Common myeloid progenitor, CD34-positive (primary cell): ENCODE results near the gene TMEM128.
"Not testable (repeated sequence)": the region's sequence is repeated elsewhere in the genome, so short reads cannot be mapped to it uniquely, and the experiment has no call there.

Source experiments
- CTCF ChIA-PET: fragments of 350-600 bp; sonication (Branson Sonifier 250); formaldehyde crosslinking; loops from one replicate; lab custom pipeline; 2021; ENCODE audit warnings: antibody characterized with exemption; lab: Charles Lee
- POLR2A ChIA-PET: fragments of 350-600 bp; sonication (Branson Sonifier 250); formaldehyde crosslinking; loops from one replicate; lab custom pipeline; 2021; ENCODE audit warnings: antibody characterized with exemption; lab: Charles Lee
- DNase-seq, 3 donors: peaks; one replicate each; pipeline versions ENCODE4 v3.0.0 to v3.0.0-alpha.2; 2013
- H3K27ac ChIP-seq, 2 experiments: 1 replicate in 1 of 2; 2 replicates in 1 of 2; pipeline ENCODE4 v1.7.0; 2013; ENCODE audit warnings: inconsistent platforms in 2 of 2, low read length in 2 of 2, mild to moderate bottlenecking in 2 of 2, low read depth in 1 of 2, moderate library complexity in 1 of 2; ENCODE audit not compliant: severe bottlenecking in 2 of 2, insufficient read depth in 1 of 2, poor library complexity in 1 of 2
- H3K27me3 ChIP-seq, 5 experiments: replicated peaks in 2 of 5; 1 replicate in 3 of 5; 2 replicates in 2 of 5; pipeline versions ENCODE4 v1.6.1 to v1.7.0; 2013; ENCODE audit warnings: low read length in 4 of 5, mild to moderate bottlenecking in 2 of 5, moderate library complexity in 2 of 5, inconsistent platforms in 1 of 5; ENCODE audit not compliant: insufficient read depth in 5 of 5, control insufficient read depth in 4 of 5
- H3K36me3 ChIP-seq, 4 experiments: 1 replicate in 2 of 4; 2 replicates in 2 of 4; pipeline versions ENCODE4 v1.6.1 to v1.7.0; 2013; ENCODE audit warnings: low read length in 3 of 4, control low read depth in 1 of 4, mild to moderate bottlenecking in 1 of 4; ENCODE audit not compliant: control insufficient read depth in 4 of 4, insufficient read depth in 4 of 4
- H3K4me1 ChIP-seq, 4 experiments: 1 replicate in 3 of 4; 2 replicates in 1 of 4; pipeline versions ENCODE4 v1.6.1 to v1.7.1; 2013; ENCODE audit warnings: low read length in 3 of 4, mild to moderate bottlenecking in 3 of 4, control low read depth in 1 of 4, inconsistent platforms in 1 of 4, moderate library complexity in 1 of 4; ENCODE audit not compliant: control insufficient read depth in 4 of 4, insufficient read depth in 4 of 4; ENCODE audit errors: control extremely low read depth in 1 of 4
- H3K4me3 ChIP-seq, 7 experiments: 1 replicate in 4 of 7; 2 replicates in 3 of 7; pipeline versions ENCODE4 v1.5.1 to v1.7.0; 2013; ENCODE audit warnings: mild to moderate bottlenecking in 7 of 7, low read length in 6 of 7, moderate library complexity in 6 of 7, inconsistent platforms in 2 of 7, low read depth in 2 of 7, control low read depth in 1 of 7; ENCODE audit not compliant: insufficient read depth in 4 of 7, control insufficient read depth in 1 of 7; ENCODE audit errors: extremely low read depth in 1 of 7
- H3K9me3 ChIP-seq, 5 experiments: 1 replicate in 4 of 5; 2 replicates in 1 of 5; pipeline versions ENCODE4 v1.6.1 to v1.7.1; 2013; ENCODE audit warnings: low read length in 4 of 5, mild to moderate bottlenecking in 2 of 5, inconsistent platforms in 1 of 5, low read depth in 1 of 5, moderate library complexity in 1 of 5; ENCODE audit not compliant: control insufficient read depth in 4 of 5, insufficient read depth in 2 of 5; ENCODE audit errors: control extremely low read depth in 1 of 5
- WGBS: methylation state at CpG from one replicate; pipeline ENCODE4 v1.1.5; 2013; ENCODE audit not compliant: insufficient coverage; 5-methylcytosine and 5-hydroxymethylcytosine counted together

Gene TMEM128

DNA sequence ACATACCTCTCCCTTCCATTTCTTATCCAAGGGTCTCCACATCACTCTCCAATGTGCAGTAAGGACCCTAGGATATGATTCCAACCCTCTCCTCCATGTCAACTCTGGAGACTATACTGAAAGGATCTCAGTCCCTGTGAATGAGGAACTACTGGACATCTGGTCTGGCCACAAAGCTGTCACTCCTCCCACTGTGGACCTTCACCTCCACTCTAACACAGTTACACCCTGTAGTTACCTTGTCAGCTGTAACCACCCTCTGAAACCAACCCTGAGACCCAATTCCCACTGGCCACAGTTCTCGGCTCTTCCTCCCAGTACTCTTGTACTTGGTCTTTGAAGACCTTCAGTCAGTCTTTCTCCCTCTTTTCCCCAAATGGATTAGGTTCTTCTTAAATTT, 2.9 kb downstream of the TMEM128 start:
- no peak overlapping the region for H3K27ac ChIP-seq
- CTCF ChIA-PET = no interaction called here

GRCh38 chr4:4239551-4239950, 8.5 kb downstream of the TMEM128 start:
- CTCF ChIA-PET, H3K4me3 ChIP-seq, H3K27me3 ChIP-seq, H3K27ac ChIP-seq, DNase-seq, POLR2A ChIA-PET, H3K9me3 ChIP-seq, H3K4me1 ChIP-seq: not testable (repeated sequence)
- H3K36me3 ChIP-seq = peaks cover 7 to 57% (median 20%) of the 10 kb centered on the region in 4 experiments
- 100% methylated on average over 2 of the region's 3 CpGs for WGBS

More for the DNA sequence above, 2.9 kb downstream of the TMEM128 start:
- H3K4me1 ChIP-seq = peaks cover 8 to 18% (median 12%) of the 10 kb centered on the region in 4 experiments
- DNase-seq = no peak
- H3K9me3 ChIP-seq = no peaks in the 10 kb centered on the region
- no peak overlapping the region for H3K4me3 ChIP-seq
- H3K36me3 ChIP-seq = peaks cover 11 to 37% (median 26%) of the 10 kb centered on the region in 4 experiments
- 100% methylated on average over 1 of the region's 1 CpG for WGBS
- POLR2A ChIA-PET = no interaction called here
- H3K27me3 ChIP-seq = no peaks in the 10 kb centered on the region

DNA sequence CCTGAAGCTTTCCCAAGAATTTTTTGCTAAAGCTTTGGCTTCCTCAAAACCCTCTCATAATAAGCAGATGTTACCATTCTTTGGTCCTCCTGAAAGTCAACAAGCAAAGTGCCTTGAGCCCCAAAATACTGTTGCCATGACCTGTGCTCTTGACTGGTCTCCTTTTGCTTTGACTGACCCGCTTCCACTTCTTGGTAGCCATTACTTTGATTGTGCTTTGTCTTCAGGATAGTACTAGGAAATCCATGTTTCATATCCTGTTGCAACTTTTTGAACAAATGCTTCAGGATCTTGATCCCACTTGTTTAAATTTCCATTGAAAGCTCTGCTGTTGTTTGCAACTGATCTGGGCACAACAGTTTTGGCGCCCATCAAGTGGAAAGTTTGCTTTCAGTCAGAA, 14.4 kb downstream of the TMEM128 start:
- 91% methylated on average over 2 of the region's 2 CpGs for WGBS
- Histone ChIP-seq H3K27me3 (peaks cover 2 to 22% (median 5%) of the 10 kb centered on the region in 5 experiments), H3K9me3 (peaks cover 2 to 11% (median 3%) of the 10 kb centered on the region in 5 experiments), H3K4me1 (no peaks in the 10 kb centered on the region), H3K27ac (no peak overlapping the region), H3K4me3 (no peak overlapping the region), H3K36me3 (peaks cover 0 to 17% (median 2%) of the 10 kb centered on the region in 4 experiments)
- ChIA-PET CTCF (no interaction called here), POLR2A (no interaction called here)
- DNase-seq = no peak

DNA sequence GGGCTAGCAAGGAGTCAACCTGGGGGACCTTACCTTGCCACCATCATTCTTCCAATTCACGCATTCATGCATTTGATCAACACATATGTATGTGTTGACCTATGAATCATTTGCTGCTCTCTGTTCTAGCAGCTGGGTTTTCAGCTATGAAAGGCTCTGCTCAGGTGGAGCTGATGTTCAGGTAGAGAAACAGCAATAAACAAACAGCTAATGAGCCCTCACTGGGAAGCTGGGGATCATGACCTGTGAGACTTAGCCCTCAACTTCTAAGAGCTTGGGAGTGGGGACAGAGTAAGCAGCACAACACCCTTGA, 19.7 kb downstream of the TMEM128 start:
- ChIA-PET POLR2A (no interaction called here), CTCF (no interaction called here)
- WGBS = no CpG with 5 or more reads among the region's 1 CpG
- H3K4me1 ChIP-seq = no peaks in the 10 kb centered on the region
- no peak for DNase-seq
- peaks cover 2 to 73% (median 19%) of the 10 kb centered on the region in 5 experiments for H3K27me3 ChIP-seq
- peaks cover 0 to 10% (median 4%) of the 10 kb centered on the region in 5 experiments for H3K9me3 ChIP-seq
- H3K27ac ChIP-seq = no peak overlapping the region
- H3K4me3 ChIP-seq = no peak overlapping the region
- no peaks in the 10 kb centered on the region for H3K36me3 ChIP-seq

DNA sequence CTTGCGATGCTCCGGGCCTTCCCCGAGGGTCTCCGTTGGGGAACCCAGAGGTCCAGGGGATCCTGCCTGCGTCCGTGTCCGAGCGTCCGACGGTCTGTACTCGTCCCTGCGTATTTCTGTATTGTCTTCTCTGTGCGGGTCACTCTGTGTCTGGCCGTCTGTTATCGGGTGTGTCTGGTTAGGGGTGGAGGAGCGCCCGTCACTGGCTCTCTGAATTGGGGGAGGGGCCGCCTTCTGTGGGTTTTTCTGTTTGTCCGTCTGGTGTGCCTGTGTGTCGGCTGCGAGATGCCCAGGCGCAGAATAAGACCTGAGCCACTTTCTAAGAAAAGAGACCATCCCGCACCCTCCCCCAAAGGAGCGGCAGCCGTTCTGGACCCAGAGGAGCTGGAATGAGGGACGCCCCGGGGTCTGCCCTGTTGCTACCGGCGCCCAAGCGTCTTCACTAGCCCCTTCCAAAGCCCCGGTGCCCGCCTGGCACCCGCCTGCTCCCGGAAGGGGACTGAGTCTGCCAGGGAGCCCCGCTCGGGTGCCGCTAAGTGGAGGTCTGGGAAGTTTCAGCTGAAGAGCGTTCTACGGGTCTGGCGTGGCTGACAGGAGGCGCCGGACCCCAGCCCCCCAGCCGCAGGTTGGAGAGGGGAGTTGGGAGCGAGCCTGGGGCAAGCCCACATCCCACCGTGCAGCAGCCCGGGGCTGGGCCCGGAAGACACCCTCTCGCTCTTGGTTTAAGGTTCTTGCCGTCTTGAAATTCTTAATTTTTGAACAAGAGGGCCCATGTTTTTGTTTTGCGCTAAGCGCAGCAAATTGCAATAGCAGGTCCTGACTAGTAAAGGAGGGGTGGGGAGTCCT, 20.3 kb downstream of the TMEM128 start:
- CTCF ChIA-PET = no interaction called here

GRCh38 chr4:4226606-4227438, 21.2 kb downstream of the TMEM128 start, which contains the start of gene OTOP1:
Gene OTOP1, minus strand, starts transcription at chr4:4226929. Its CDS starts 65 bp downstream, at chr4:4226864.
- Histone ChIP-seq H3K4me3 (peak within 1 kb of the TSS in 1 of 7 experiments; percentile 19), H3K9me3 (peaks cover 0 to 6% (median 4%) of the 10 kb centered on the region in 5 experiments), H3K36me3 (no peaks in the 10 kb centered on the region), H3K4me1 (no peaks in the 10 kb centered on the region), H3K27me3 (peaks cover under 1 to 87% (median 21%) of the 10 kb centered on the region in 5 experiments), H3K27ac (no peak within 1 kb of the TSS)
- DNase-seq = no peak
- ChIA-PET CTCF (no interaction called here), POLR2A (no interaction called here)
- WGBS = 17% methylated on average over 56 of the region's 82 CpGs

More for the DNA sequence above, 20.3 kb downstream of the TMEM128 start:
- Histone ChIP-seq H3K27ac (no peak overlapping the region), H3K27me3 (peaks cover 2 to 78% (median 21%) of the 10 kb centered on the region in 5 experiments), H3K4me1 (no peaks in the 10 kb centered on the region), H3K36me3 (no peaks in the 10 kb centered on the region), H3K9me3 (peaks cover 0 to 6% (median 4%) of the 10 kb centered on the region in 5 experiments), H3K4me3 (peak overlapping the region in 2 of 7 experiments; percentile 16 to 19)
- WGBS = 8% methylated on average over 39 of the region's 51 CpGs
- POLR2A ChIA-PET = no interaction called here
- DNase-seq = no peak
